ENCODE results near the gene PLPP1.

The PLPP1 gene

DNA sequence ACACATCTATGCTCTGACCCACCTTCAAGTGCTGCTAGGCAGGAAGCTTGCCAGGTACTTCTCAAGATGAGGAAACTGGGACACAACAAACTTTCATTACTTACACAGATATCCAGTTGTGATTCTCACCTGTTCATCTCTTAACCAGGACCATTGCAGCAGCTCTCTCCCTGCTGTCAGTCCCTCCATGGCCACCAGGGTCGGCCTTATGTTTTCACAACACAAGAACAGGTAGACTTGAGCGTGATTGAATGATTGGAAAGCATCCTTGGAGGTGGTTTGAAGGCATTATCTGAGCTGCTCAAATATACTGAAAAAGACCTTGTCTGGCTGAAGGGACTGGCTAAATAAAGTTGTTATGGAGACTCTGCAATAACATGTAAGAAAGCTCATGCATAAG, 132.6 kb downstream of the PLPP1 start:
- DNase-seq = no peak

DNA sequence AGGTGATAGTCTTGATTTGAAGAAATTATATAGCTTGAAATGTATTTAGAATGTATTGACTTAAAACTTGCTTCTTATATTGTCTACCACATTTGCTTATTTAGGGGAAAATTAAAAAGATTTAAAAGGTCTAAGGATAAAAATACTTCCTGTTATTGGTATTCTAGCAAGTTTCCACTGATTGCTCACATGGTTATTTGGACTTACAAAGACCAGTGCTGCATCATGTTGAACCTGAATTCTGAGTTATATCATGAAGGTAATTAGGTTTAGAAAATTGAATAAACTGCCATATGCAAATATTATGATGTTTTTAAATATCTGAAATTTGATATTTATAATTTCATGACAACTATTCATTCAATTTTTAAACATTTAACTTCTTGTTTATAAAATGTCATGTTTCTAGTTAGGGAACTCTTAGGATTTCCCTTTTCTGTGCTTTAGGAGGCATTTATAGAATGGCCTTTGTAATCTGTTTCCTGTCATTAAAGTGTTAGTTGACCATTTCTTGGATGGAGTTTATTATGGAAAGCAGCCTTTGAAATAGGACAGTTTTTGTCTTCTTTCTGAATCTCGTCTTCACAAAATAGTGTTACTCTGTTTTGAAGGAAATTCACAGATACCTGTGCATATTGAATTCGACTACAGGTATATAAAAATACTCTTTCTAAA, 141.1 kb downstream of the PLPP1 start:
- no peak for DNase-seq

DNA sequence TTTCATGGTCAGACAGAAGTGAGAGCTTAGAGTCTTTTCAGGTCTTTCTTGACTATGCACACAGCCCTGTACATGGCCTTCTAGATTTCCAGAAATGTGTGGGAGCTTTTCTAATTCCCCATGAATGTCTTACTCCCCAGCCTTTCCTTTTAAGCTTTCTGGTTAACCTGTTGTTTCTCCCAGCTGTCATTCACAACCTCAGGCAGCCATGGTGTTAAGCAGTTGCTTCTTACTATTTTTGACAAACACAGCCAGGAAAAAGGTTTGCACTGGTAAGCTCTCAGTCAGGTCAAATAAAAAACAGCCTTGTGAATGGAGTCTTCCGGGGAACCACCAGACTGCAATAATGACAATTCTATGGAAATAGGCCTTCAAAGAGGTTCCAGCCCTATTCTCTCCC, 142.1 kb downstream of the PLPP1 start:
- no peak for DNase-seq

DNA sequence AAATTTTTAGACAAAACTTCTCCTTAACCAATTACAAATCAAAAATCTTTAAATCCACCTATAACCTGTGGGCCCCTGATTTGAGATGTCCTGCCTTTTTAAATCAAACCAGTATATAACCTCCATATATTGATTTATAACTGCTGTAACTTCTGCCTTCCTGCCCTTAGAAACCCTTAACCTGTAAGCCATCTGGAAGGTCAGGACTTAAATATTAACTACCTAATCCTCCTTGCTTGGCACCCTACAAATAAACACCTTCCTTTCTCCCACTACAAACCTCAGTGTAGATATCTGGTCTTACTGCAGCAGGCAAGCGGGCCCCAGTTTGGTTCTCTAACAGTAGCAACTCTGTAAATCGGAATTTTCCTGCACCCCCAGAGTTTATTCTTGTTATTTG, 143.1 kb downstream of the PLPP1 start:
- DNase-seq = no peak

DNA sequence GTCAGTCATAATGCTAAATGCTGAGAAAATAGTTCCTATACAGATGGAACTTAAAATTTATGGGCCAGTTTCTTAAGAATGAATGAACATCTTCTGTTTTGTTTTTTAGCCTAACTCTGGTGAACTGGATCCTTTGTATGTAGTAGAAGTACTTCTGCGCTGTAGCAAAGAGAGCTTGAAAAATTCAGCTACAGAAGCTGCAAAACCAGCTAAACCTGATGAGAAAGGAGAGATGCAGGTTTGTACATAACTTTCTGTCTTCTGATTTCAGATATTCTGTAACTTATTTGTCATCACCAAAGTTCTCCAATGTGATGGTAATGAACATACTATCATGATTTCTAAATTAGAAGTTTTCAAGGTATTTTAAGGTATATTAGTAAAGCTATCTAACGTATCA, 146.9 kb downstream of the PLPP1 start:
- no peak for DNase-seq

DNA sequence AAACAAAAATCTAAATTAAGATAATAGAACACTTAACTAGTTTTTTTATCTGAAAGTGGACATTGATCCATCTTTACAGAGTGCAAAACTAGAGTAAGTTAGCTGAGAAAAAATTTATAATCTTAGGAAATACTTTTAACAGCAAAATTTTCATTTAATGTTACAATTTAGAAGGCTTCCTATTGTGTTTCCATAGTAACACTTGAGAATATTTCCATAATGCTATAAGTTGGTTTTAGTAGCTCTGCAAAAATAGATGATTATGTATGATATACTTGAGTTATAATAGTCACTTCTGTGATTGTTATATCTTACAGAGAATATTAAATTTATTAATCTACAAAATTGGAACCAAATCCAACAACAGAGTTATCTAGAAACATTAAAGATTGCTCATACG, 148.4 kb downstream of the PLPP1 start:
- no peak for DNase-seq

DNA sequence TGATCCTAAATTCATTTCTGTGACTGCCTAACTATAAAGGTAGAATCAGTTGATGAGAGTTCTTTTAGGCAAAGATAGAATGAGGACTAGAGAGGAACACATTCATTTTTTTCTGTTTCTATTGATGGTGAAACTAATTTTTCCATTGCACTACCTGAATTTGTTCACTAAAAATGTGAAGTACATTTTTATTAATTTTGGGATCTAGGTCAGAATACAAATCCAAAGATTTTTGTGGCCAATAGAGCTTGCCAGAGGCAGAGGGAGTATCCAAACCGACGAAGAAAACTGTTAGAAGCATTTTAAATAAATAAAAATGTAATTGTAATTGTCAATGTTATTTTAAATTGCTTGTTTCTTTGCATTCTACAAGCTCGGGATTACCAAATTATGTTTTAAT, 148.9 kb downstream of the PLPP1 start:
- DNase-seq = no peak

DNA sequence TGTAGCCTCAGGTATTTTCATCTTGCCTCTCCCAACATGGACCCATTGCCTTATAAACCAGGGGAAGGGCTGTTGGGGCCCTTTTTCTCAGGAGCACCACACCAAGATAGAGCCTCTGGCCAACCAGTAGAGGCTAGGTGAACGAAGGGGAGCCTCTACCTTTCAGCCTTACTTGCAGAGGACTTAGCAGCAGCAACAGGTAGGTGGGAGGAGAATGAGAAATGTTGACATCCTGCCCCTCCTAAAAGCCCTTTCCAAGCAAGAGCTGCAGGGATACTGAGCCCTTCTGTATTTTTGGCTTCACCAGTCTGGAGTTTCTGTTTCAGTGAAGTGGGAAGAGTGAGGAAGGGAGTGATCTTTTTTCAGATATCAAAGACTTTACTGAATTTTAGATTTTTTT, 149.5 kb downstream of the PLPP1 start:
- DNase-seq = no peak

DNA sequence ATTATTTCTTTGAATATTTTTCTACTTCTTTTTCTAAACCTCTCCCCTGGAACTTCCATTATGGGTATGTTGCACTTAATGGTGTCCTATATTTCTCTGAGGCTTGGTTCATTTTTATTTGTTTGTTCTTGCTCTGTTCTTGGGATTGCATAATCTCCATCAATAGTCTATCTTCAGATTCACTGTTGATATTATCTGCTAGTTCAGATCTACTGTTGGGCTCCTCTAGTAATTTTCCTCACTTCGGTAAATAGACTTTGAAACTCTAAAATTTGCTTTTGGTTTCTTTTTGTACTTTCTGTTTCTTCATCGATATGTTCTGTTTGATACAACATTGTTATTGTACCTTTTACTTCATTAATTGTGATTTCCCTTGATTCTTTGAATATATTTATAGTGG, 150.7 kb downstream of the PLPP1 start:
- no peak for DNase-seq

DNA sequence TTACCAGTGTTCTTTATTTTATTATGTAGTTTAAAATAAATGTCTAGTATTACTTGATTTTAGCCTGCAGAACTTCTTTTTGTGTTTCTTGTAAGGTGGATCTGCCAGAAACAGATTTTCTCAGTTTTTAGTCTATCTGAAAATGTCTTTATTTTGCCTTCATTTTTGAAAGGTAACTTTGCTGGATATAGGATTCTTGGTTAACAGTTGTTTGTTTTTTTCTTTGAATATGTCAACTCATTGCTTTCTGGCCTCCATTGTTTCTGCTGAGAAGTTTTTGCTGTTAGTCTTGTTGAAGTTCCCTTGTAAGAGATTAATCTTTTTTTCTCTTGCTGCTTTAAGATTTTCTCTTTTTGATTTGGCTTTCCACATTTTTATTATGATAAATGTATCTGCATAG, 151.5 kb downstream of the PLPP1 start:
- DNase-seq = no peak

DNA sequence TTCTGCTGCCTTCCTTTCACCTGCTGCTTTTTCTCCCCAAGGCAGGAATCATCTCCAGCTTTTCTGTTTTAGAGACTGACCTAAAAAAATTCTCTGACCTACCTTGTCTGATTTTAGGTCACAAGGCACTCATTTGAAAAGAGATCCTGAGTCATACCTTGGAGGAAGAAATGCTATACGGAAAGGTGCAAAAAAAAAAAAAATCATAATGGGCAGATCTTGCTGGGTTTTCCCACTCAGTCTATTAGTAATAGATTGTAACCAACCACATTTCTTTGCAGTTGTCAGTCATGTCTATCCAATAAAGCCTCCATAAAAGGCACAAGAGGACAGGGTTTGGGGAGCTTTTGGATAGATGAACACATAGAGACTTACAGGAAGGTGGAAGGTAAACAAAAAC, 157.0 kb downstream of the PLPP1 start:
- DNase-seq = no peak

Measured in central memory CD4-positive, alpha-beta T cell (primary cell).